Body of pancreas (tissue), 4 donors: Measurements from ENCODE around the gene MAP2K5. TPM values are rescaled to one million over a fixed set of nuclear protein-coding genes. Genes with fewer than 3 reads are reported as not detected.
A peak's percentile ranks its signal among the peaks of the same experiment; 100 is the strongest.

Experiments
- ATAC-seq: fragments of 150-250 bp; one replicate; pipeline ENCODE4 v1.9.1; 2016
- DNase-seq, 4 donors: peaks; one replicate each; pipeline ENCODE4 v3.0.0-alpha.2; 2019
- H3K27ac ChIP-seq, 4 donors: fragments of 200-600 bp; sonication (generic); 1 replicate in 3 of 4; 2 replicates in 1 of 4; pipeline versions ENCODE4 v1.5.1 to v1.6.1; 2016 to 2019; ENCODE audit warnings: mild to moderate bottlenecking in 1 of 4, mixed read lengths in 1 of 4, moderate library complexity in 1 of 4
- H3K27me3 ChIP-seq, 2 donors: fragments of 200-600 bp; sonication (generic); one replicate each; pipeline ENCODE4 v1.6.0; 2016; ENCODE audit warnings: mild to moderate bottlenecking in 1 of 2
- H3K36me3 ChIP-seq, 2 donors: fragments of 200-600 bp; sonication (generic); replicated peaks in 1 of 2; 2 replicates each; pipeline ENCODE4 v1.5.1; 2016; ENCODE audit warnings: low read depth in 2 of 2; ENCODE audit not compliant: insufficient read depth in 1 of 2
- H3K4me1 ChIP-seq: fragments of 200-600 bp; sonication (generic); one replicate; pipeline ENCODE4 v1.6.0; 2016
- H3K4me3 ChIP-seq, 2 donors: fragments of 200-600 bp; sonication (generic); 1 replicate in 1 of 2; 2 replicates in 1 of 2; pipeline ENCODE4 v1.5.1; 2016 to 2019
- H3K9me3 ChIP-seq, 3 donors: fragments of 200-600 bp; sonication (generic); 1 replicate in 2 of 3; 2 replicates in 1 of 3; pipeline ENCODE4 v1.5.1; 2016
- POLR2A ChIP-seq, 3 donors: fragments of 450-650 bp; IDR thresholded peaks; one replicate each; pipeline ENCODE4 v1.6.1; 2016; ENCODE audit warnings: antibody characterized with exemption in 3 of 3, mild to moderate bottlenecking in 2 of 3
- WGBS, 2 donors: methylation state at CpG; one replicate each; pipeline ENCODE4 v1.1.5; 2017; 5-methylcytosine and 5-hydroxymethylcytosine counted together
- intact Hi-C: fragments of 100-400 bp; cut with DNase I; formaldehyde crosslinking; loops from one replicate; pipeline ENCODE4 v1.15.1; 2023
- total RNA-seq, 2 donors: library from RNA; depleted of rRNA; stranded (reverse); fragments of >200 nt; gene quantifications; one replicate each; pipeline ENCODE4 v1.1.0, GENCODE V29; 2016
- TF ChIP-seq, protein P1 (sequence below), 7 experiments: fragments of 450-650 bp in 4 of 7; fragments of 200-600 bp in 3 of 7; sonication (generic) in 3 of 7; IDR thresholded peaks; one replicate each; pipeline ENCODE4 v1.5.1; 2016 to 2019; ENCODE audit warnings: antibody characterized with exemption in 7 of 7

MAP2K5 gene
- total RNA-seq, 2 donors from 2014 or later, result 2.6 to 10.9 TPM

DNA sequence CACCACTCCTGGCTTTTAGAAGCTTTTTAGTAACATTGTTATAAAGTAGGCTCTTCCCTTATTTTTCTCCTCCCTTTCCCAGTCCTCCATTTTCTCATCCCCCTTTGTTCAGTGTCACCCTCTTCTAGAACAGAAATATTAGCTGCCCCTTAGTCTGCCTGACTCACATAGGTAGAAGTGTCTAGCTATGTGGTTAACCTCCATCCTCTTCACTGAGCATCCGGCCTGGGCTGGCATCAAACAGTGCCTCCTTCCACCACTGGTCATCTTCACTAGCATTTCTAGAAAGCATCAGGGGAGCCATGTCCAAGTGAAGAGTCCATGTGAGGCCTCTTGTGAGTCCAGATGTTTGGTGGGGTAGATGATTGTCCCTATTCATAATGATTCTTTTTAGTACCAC lies 212.8 kb downstream of the MAP2K5 start:
- intact Hi-C loops, result no loop called here
- H3K4me1 ChIP-seq, result no peaks in the 10 kb centered on the region
- H3K27ac ChIP-seq, result no peak overlapping the region
- H3K9me3 ChIP-seq, result no peaks in the 10 kb centered on the region
- no peak overlapping the region for H3K4me3 ChIP-seq
- ATAC-seq (no peak), DNase-seq (no peak)
- no peaks in the 10 kb centered on the region for H3K27me3 ChIP-seq
- TF ChIP-seq, protein P1, sequence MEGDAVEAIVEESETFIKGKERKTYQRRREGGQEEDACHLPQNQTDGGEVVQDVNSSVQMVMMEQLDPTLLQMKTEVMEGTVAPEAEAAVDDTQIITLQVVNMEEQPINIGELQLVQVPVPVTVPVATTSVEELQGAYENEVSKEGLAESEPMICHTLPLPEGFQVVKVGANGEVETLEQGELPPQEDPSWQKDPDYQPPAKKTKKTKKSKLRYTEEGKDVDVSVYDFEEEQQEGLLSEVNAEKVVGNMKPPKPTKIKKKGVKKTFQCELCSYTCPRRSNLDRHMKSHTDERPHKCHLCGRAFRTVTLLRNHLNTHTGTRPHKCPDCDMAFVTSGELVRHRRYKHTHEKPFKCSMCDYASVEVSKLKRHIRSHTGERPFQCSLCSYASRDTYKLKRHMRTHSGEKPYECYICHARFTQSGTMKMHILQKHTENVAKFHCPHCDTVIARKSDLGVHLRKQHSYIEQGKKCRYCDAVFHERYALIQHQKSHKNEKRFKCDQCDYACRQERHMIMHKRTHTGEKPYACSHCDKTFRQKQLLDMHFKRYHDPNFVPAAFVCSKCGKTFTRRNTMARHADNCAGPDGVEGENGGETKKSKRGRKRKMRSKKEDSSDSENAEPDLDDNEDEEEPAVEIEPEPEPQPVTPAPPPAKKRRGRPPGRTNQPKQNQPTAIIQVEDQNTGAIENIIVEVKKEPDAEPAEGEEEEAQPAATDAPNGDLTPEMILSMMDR (IDR thresholded peaks at IDR 0.05), result no peak
- TF ChIP-seq POLR2A (IDR thresholded peaks at IDR 0.05), result no peak
- WGBS, 2 donors, result 83 to 100% methylated on average over 1 of the region's 1 CpG
- H3K36me3 ChIP-seq, result no peaks in the 10 kb centered on the region

DNA sequence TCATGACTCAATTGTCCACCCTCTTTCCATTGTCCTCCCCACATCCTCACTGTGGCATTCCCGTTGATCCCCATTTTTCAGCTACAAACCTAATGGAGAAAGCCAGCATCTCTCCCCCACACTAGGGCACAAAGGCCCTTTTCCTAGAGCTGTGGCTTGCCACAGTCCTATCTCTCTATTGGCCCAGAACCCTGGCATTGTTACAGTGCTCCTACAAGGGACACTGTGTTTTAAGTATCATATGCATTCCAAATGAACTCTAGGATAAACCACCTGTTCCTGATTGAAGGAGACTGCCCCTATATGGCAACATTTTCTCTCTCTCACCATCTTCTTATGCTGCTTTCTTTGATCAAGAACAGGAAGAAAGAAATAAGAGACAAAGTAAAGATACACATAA lies 213.4 kb downstream of the MAP2K5 start:
- Histone ChIP-seq H3K36me3 (no peaks in the 10 kb centered on the region), H3K27ac (no peak overlapping the region), H3K27me3 (no peaks in the 10 kb centered on the region), H3K4me1 (peaks cover 2% of the 10 kb centered on the region), H3K4me3 (no peak overlapping the region), H3K9me3 (no peaks in the 10 kb centered on the region)
- DNase-seq, result no peak
- TF ChIP-seq, protein P1 (IDR thresholded peaks at IDR 0.05), result no peak
- TF ChIP-seq POLR2A (IDR thresholded peaks at IDR 0.05), result no peak
- intact Hi-C loops, result no loop called here
- 86 to 100% methylated on average over 1 of the region's 1 CpG for WGBS, 2 donors
- no peak for ATAC-seq

- no peaks in the 10 kb centered on the region for H3K36me3 ChIP-seq
- no peaks in the 10 kb centered on the region for H3K9me3 ChIP-seq
- H3K4me1 ChIP-seq, result peaks cover 7% of the 10 kb centered on the region
- H3K27ac ChIP-seq, result no peak overlapping the region
- ATAC-seq, result no peak
- no peaks in the 10 kb centered on the region for H3K27me3 ChIP-seq
- TF ChIP-seq POLR2A (IDR thresholded peaks at IDR 0.05), result no peak
- TF ChIP-seq, protein P1 (IDR thresholded peaks at IDR 0.05), result no peak
- no peak overlapping the region for H3K4me3 ChIP-seq
- no peak for DNase-seq
- WGBS, 2 donors, result 87 to 96% methylated on average over 7 of the region's 7 CpGs
- intact Hi-C loops, result no loop called here
These were observed 216.3 kb downstream of the MAP2K5 start for GRCh38 chr15:67758619-67759300.

GRCh38 chr15:67760901-67761300 lies 218.4 kb downstream of the MAP2K5 start:
- H3K4me3 ChIP-seq, result no peak overlapping the region
- WGBS, 2 donors, result 82 to 85% methylated on average over 6 of the region's 6 CpGs
- ATAC-seq (no peak), DNase-seq (no peak)
- intact Hi-C loops, result no loop called here
- H3K9me3 ChIP-seq, result no peaks in the 10 kb centered on the region
- H3K27ac ChIP-seq, result no peak overlapping the region
- H3K36me3 ChIP-seq, result no peaks in the 10 kb centered on the region
- H3K4me1 ChIP-seq, result peaks cover 7% of the 10 kb centered on the region
- TF ChIP-seq POLR2A (IDR thresholded peaks at IDR 0.05), result no peak
- TF ChIP-seq, protein P1 (IDR thresholded peaks at IDR 0.05), result no peak
- no peaks in the 10 kb centered on the region for H3K27me3 ChIP-seq

- TF ChIP-seq, protein P1 (IDR thresholded peaks at IDR 0.05), result no peak
- TF ChIP-seq POLR2A (IDR thresholded peaks at IDR 0.05), result no peak
- Histone ChIP-seq H3K9me3 (no peaks in the 10 kb centered on the region), H3K27me3 (no peaks in the 10 kb centered on the region), H3K4me1 (peaks cover 7% of the 10 kb centered on the region), H3K4me3 (no peak overlapping the region), H3K36me3 (no peaks in the 10 kb centered on the region), H3K27ac (no peak overlapping the region)
- DNase-seq, result peak in 1 of 4 donors; percentile 12
- WGBS, 2 donors, result 6 to 24% methylated on average over 4 of the region's 4 CpGs
- intact Hi-C loops, result no loop called here
- ATAC-seq, result no peak
These were observed 218.8 kb downstream of the MAP2K5 start for GRCh38 chr15:67761343-67761742.
